Measurements from ENCODE around the gene INO80B.

The INO80B gene

GRCh38 chr2:74444498-74445318, 10.2 kb upstream of the INO80B start:
- no peak for DNase-seq (ENCODE audit: low read depth)
- TF ChIP-seq CTCF (conservative IDR thresholded peaks at IDR 0.05; ENCODE audit: low read depth, low read length) = no peak

DNA sequence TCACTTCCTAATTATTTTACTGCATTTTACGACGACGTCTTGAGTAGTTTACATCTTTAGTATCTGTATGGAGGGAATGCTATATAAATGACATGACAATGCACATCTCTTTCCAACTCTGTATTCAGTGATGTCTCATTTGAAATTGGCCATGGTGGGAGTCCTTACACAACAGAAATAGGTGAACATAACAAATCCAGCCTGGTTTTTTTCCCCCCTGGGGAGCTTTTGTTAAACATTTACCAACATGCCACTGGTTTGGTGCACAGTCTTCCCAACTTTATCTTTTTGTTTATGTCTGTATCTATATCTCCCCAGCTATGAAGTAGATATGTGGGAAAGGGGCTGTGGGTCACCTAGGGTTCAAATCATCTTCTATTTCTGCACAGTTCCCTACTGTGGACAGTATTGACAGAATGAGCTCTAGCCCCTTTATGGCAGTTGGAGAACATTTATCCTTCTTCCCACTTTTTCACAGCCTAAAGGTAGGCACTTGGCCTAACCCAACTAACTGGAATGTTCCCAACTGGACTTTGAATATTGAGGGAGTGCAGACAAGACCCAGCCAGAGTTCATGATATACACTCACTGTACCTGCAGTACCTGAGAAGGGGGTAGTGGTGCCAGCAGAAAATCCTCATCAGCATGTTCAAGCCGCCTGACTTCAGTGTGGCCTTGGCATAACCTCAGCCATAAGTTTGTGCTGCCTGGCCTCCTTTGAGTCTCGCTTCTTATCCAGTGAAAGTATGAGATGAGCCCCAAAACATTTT, 7.5 kb upstream of the INO80B start:
- TF ChIP-seq CTCF (conservative IDR thresholded peaks at IDR 0.05; ENCODE audit: low read depth, low read length) = no peak
- no peak for DNase-seq (ENCODE audit: low read depth)
- H3K4me3 ChIP-seq (ENCODE audit: low read depth, low read length) = no peak overlapping the region

More at GRCh38 chr2:74444498-74445318, 10.2 kb upstream of the INO80B start:
- no peak overlapping the region for H3K4me3 ChIP-seq (ENCODE audit: low read depth, low read length)

DNA sequence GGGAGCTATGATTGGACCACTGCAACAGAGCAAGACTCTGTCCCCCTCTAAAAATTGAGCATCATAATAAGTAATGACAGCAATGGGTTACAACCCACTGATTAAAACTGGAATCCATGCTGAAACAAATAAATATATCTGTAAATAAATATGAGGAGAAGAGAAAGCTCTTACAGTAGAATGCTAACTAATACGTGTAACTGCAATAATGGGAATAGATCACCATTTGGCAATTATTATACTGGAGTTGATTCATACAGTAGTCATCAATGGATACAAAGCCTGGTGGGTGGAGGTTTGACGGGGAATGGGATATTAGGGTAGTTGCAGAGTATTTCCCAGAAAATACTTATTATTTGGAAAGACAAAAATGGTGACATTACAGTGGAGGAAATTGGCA, 6.1 kb upstream of the INO80B start:
- no peak overlapping the region for H3K4me3 ChIP-seq (ENCODE audit: low read depth, low read length)
- DNase-seq (ENCODE audit: low read depth) = no peak
- no peak for TF ChIP-seq CTCF (conservative IDR thresholded peaks at IDR 0.05; ENCODE audit: low read depth, low read length)

- no peak for TF ChIP-seq CTCF (conservative IDR thresholded peaks at IDR 0.05; ENCODE audit: low read depth, low read length)
- DNase-seq (ENCODE audit: low read depth) = no peak
- H3K4me3 ChIP-seq (ENCODE audit: low read depth, low read length) = no peak overlapping the region
These were observed 4.2 kb upstream of the INO80B start for GRCh38 chr2:74450570-74451190.

GRCh38 chr2:74457129-74457548, 2.3 kb downstream of the INO80B start:
- DNase-seq (ENCODE audit: low read depth) = peak; percentile 58

More at GRCh38 chr2:74457129-74457548, 2.3 kb downstream of the INO80B start:
- no peak for TF ChIP-seq CTCF (conservative IDR thresholded peaks at IDR 0.05; ENCODE audit: low read depth, low read length)
- H3K4me3 ChIP-seq (ENCODE audit: low read depth, low read length) = peak overlapping the region; percentile 74

Measured in choroid plexus epithelial cell (primary cell).